ENCODE measurements around the gene EFHD1. TPM values are rescaled to one million over a fixed set of nuclear protein-coding genes. Genes with fewer than 3 reads are reported as not detected.

Gene EFHD1
- total and polyA plus RNA-seq, 2 donors (not counting 1 experiment from before 2014, with no cell fraction given), result not detected

DNA sequence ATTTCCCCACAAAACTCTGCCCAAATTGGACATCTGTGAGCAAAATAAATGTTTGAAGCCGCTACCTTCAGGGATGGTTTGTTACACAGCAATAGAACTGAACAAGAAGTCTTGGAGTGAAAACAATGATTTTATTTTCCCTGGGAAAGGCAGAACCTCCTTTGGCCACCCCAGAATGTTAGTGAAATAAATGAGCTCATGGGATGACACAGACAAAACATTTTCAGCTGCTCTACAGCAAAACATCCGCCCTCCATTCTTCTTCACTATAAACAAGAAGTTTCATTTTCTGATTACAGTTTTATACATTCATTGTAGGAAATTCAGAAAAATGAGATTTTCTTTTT is 4.3 kb upstream of the EFHD1 start:
- Histone ChIP-seq H3K27me3 (replicated peaks in 1 of 4; ENCODE audit: control extremely low read depth in 1 of 4, control insufficient read depth in 3 of 4, insufficient read depth in 4 of 4, low read length in 3 of 4) (peaks cover 0 to 32% (median 20%) of the 10 kb centered on the region in 4 experiments), H3K4me2 (replicated peaks; ENCODE audit: low read depth, low read length, poor library complexity, severe bottlenecking) (no peak overlapping the region), H3K27ac (ENCODE audit: low read length in 2 of 2) (no peak overlapping the region), H3K36me3 (replicated peaks in 1 of 2; ENCODE audit: control extremely low read depth in 1 of 2, control insufficient read depth in 1 of 2, extremely low read depth in 1 of 2, insufficient read depth in 2 of 2, low read length in 1 of 2) (no peaks in the 10 kb centered on the region), H4K20me1 (ENCODE audit: control insufficient read depth, insufficient read depth, low read length, poor library complexity, severe bottlenecking) (no peaks in the 10 kb centered on the region), H3K9me3 (ENCODE audit: control extremely low read depth in 1 of 3, control insufficient read depth in 2 of 3, insufficient read depth in 1 of 3, low read length in 2 of 3) (peaks cover 0 to 5% (median 0%) of the 10 kb centered on the region in 3 donors), H3K9ac (ENCODE audit: low read length) (no peak overlapping the region), H3K79me2 (ENCODE audit: control insufficient read depth, insufficient read depth, low read length) (no peaks in the 10 kb centered on the region), H3K4me3 (ENCODE audit: control extremely low read depth in 1 of 5, extremely low read depth in 1 of 5, insufficient read depth in 1 of 5, low read depth in 2 of 5, low read length in 4 of 5) (no peak overlapping the region), H2AFZ (ENCODE audit: insufficient read depth, low read depth, low read length, poor library complexity, severe bottlenecking) (no peak overlapping the region), H3K4me1 (ENCODE audit: control insufficient read depth in 2 of 2, insufficient read depth in 2 of 2, low read length in 2 of 2) (peaks cover 13 to 18% of the 10 kb centered on the region in 2 donors)
- intact Hi-C loops (cut with micrococcal nuclease), result no loop called here
- ChIA-PET POLR2A (no interaction called here), CTCF (interaction anchor here (0.6 kb wide), 1 partner anchor 26 kb away, joined by 7 read pairs; no protein-coding TSS in a partner anchor)
- Mint-ChIP-seq H3K27ac (no peak overlapping the region), H3K27me3 (peaks cover 34% of the 10 kb centered on the region), H3K9me3 (ENCODE audit: insufficient read depth) (no peaks in the 10 kb centered on the region), H3K4me3 (no peak overlapping the region), H3K4me1 (peaks cover 8% of the 10 kb centered on the region)
- ATAC-seq (ENCODE audit: low read depth), result no peak
- no peak for DNase-seq
- TF ChIP-seq EZH2 (IDR thresholded peaks at IDR 0.05; ENCODE audit: borderline replicate concordance, insufficient read depth, low read depth, low read length, poor library complexity, severe bottlenecking) (no peak), CTCF (IDR thresholded peaks at IDR 0.05) (no peak)
- WGBS (ENCODE audit: insufficient coverage), result no CpG with 5 or more reads among the region's 2 CpGs

GRCh38 chr2:232632229-232632903 is 1.0 kb upstream of the EFHD1 start:
- ChIA-PET POLR2A (interaction anchor here (0.6 kb wide), 1 partner anchor 27 kb away, joined by 3 read pairs; no protein-coding TSS in a partner anchor), CTCF (no interaction called here)
- H4K20me1 ChIP-seq (ENCODE audit: control insufficient read depth, insufficient read depth, low read length, poor library complexity, severe bottlenecking), result no peaks in the 10 kb centered on the region
- TF ChIP-seq EZH2 (IDR thresholded peaks at IDR 0.05; ENCODE audit: borderline replicate concordance, insufficient read depth, low read depth, low read length, poor library complexity, severe bottlenecking) (no peak), CTCF (IDR thresholded peaks at IDR 0.05) (no peak)
- H3K9ac ChIP-seq (ENCODE audit: low read length), result peak overlapping the region; percentile 65
- peak overlapping the region in 2 of 5 experiments; percentile 55 to 64 for H3K4me3 ChIP-seq (ENCODE audit: control extremely low read depth in 1 of 5, extremely low read depth in 1 of 5, insufficient read depth in 1 of 5, low read depth in 2 of 5, low read length in 4 of 5)
- H3K36me3 ChIP-seq (replicated peaks in 1 of 2; ENCODE audit: control extremely low read depth in 1 of 2, control insufficient read depth in 1 of 2, extremely low read depth in 1 of 2, insufficient read depth in 2 of 2, low read length in 1 of 2), result no peaks in the 10 kb centered on the region
- peak overlapping the region; percentile 94 for H3K4me2 ChIP-seq (replicated peaks; ENCODE audit: low read depth, low read length, poor library complexity, severe bottlenecking)
- peaks cover 0 to 49% (median 26%) of the 10 kb centered on the region in 4 experiments for H3K27me3 ChIP-seq (replicated peaks in 1 of 4; ENCODE audit: control extremely low read depth in 1 of 4, control insufficient read depth in 3 of 4, insufficient read depth in 4 of 4, low read length in 3 of 4)
- DNase-seq (no peak), ATAC-seq (ENCODE audit: low read depth) (no peak)
- H3K79me2 ChIP-seq (ENCODE audit: control insufficient read depth, insufficient read depth, low read length), result no peaks in the 10 kb centered on the region
- H3K9me3 Mint-ChIP-seq (ENCODE audit: insufficient read depth), result no peaks in the 10 kb centered on the region
- H3K4me1 ChIP-seq (ENCODE audit: control insufficient read depth in 2 of 2, insufficient read depth in 2 of 2, low read length in 2 of 2), result peaks cover 20 to 25% of the 10 kb centered on the region in 2 donors
- H3K4me3 Mint-ChIP-seq, result peak overlapping the region; percentile 60
- intact Hi-C loops (cut with micrococcal nuclease), result no loop called here
- H3K4me1 Mint-ChIP-seq, result peaks cover 6% of the 10 kb centered on the region
- H3K9me3 ChIP-seq (ENCODE audit: control extremely low read depth in 1 of 3, control insufficient read depth in 2 of 3, insufficient read depth in 1 of 3, low read length in 2 of 3), result peaks cover 0 to 9% (median 0%) of the 10 kb centered on the region in 3 donors
- peak overlapping the region; percentile 66 for H2AFZ ChIP-seq (ENCODE audit: insufficient read depth, low read depth, low read length, poor library complexity, severe bottlenecking)
- H3K27ac ChIP-seq (ENCODE audit: low read length in 2 of 2), result no peak overlapping the region
- H3K27ac Mint-ChIP-seq, result no peak overlapping the region
- WGBS (ENCODE audit: insufficient coverage), result 72% methylated on average over 8 of the region's 19 CpGs
- H3K27me3 Mint-ChIP-seq, result peaks cover 41% of the 10 kb centered on the region
